Hepatocyte (in vitro differentiated cells): ENCODE measurements around the gene AHNAK. TPM values are rescaled to one million over a fixed set of nuclear protein-coding genes. Genes with fewer than 3 reads are reported as not detected.

Experiments
- DNase-seq: peaks from one replicate; pipeline ENCODE4 v3.0.0-alpha.2; 2016; ENCODE audit warnings: low spot score
- H2AFZ ChIP-seq: fragments of 200-600 bp; sonication (generic); 2 replicates; pipeline ENCODE4 v1.6.0; 2016; ENCODE audit warnings: antibody characterized with exemption, mild to moderate bottlenecking
- H3K27ac ChIP-seq: fragments of 200-600 bp; sonication (generic); 2 replicates; pipeline ENCODE4 v1.5.1; 2016; ENCODE audit warnings: mild to moderate bottlenecking
- H3K27me3 ChIP-seq: fragments of 200-600 bp; sonication (generic); 2 replicates; pipeline ENCODE4 v1.6.1; 2016
- H3K36me3 ChIP-seq: fragments of 200-600 bp; sonication (generic); replicated peaks from 2 replicates; pipeline ENCODE4 v1.5.1; 2016; ENCODE audit warnings: low read depth; ENCODE audit not compliant: insufficient read depth
- H3K4me1 ChIP-seq: fragments of 200-600 bp; sonication (generic); 2 replicates; pipeline ENCODE4 v1.5.1; 2016; ENCODE audit warnings: mild to moderate bottlenecking, moderate library complexity; ENCODE audit not compliant: insufficient read depth
- H3K4me2 ChIP-seq: fragments of 200-600 bp; sonication (generic); 2 replicates; pipeline ENCODE4 v1.6.0; 2016
- H3K4me3 ChIP-seq: fragments of 200-600 bp; sonication (generic); 2 replicates; pipeline ENCODE4 v1.5.1; 2016; ENCODE audit warnings: mild to moderate bottlenecking
- H3K79me2 ChIP-seq: fragments of 200-600 bp; sonication (generic); 2 replicates; pipeline ENCODE4 v1.6.0; 2017; ENCODE audit warnings: mild to moderate bottlenecking
- H3K9me2 ChIP-seq: fragments of 200-600 bp; sonication (generic); replicated peaks from 2 replicates; pipeline ENCODE4 v1.6.0; 2017; ENCODE audit warnings: mild to moderate bottlenecking; ENCODE audit not compliant: insufficient read depth
- H3K9me3 ChIP-seq: fragments of 200-600 bp; sonication (generic); 2 replicates; pipeline ENCODE4 v1.5.1; 2016; ENCODE audit warnings: low read depth, mild to moderate bottlenecking
- H4K20me1 ChIP-seq: fragments of 200-600 bp; sonication (generic); 2 replicates; pipeline ENCODE4 v1.6.0; 2016; ENCODE audit warnings: mild to moderate bottlenecking; ENCODE audit not compliant: insufficient read depth, poor library complexity, severe bottlenecking
- EZH2 ChIP-seq: fragments of 200-600 bp; sonication (generic); IDR thresholded peaks from 2 replicates; pipeline ENCODE4 v1.6.1; 2016; ENCODE audit warnings: antibody characterized with exemption, mild to moderate bottlenecking, borderline replicate concordance
- EZH2phosphoT487 ChIP-seq: fragments of 200-600 bp; sonication (generic); IDR thresholded peaks from one replicate; pipeline ENCODE4 v1.6.1; 2018; ENCODE audit warnings: antibody characterized with exemption, mild to moderate bottlenecking, low read depth, moderate library complexity; ENCODE audit not compliant: unreplicated experiment, severe bottlenecking
- WGBS: methylation state at CpG from one replicate; pipeline ENCODE4 v1.1.6; 2016; ENCODE audit warnings: low lambda C conversion rate; ENCODE audit errors: missing lambda C conversion rate; 5-methylcytosine and 5-hydroxymethylcytosine counted together
- polyA plus RNA-seq: library from polyadenylated mRNA; unstranded; fragments of >200 nt; fragmentation: Nextera tagmentation; extraction: Ambion mirVana; gene quantifications from 2 replicates; pipeline ENCODE4 v1.2.1, GENCODE V29; 2016
- total RNA-seq: library from RNA; depleted of rRNA; stranded (reverse); fragments of >200 nt; gene quantifications from 2 replicates; pipeline ENCODE4 v1.2.3, GENCODE V29; 2014
- TF ChIP-seq, protein P1 (sequence below): fragments of 200-600 bp; sonication (generic); IDR thresholded peaks from 2 replicates; pipeline ENCODE4 v1.5.1; 2016; ENCODE audit warnings: antibody characterized with exemption, mild to moderate bottlenecking; ENCODE audit not compliant: poor library complexity

AHNAK gene
- total and polyA plus RNA-seq, 2 experiments from 2014 or later = 47.6 to 237 TPM

DNA sequence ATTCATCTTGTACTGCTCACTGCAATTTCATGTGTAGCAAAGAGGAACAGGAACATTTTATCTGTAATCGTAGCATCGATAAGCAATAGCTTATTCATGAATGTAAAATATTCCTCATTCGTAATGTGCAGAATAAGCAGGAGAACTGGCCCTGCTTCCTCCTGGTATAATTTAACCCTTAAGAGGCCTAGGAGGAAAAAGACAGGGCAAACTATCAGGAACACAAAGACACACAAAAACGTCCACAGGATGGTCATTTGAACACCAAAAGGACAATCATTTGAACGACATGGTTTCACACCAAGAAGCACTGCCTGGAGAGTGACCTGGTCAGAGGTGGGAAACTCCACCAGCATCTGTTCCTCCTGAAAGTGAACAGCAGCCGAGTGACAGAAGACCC lies 63.9 kb downstream of the AHNAK start:
- Histone ChIP-seq H4K20me1 (no peaks in the 10 kb centered on the region), H2AFZ (no peak overlapping the region), H3K79me2 (no peaks in the 10 kb centered on the region), H3K27ac (no peak overlapping the region), H3K36me3 (no peaks in the 10 kb centered on the region), H3K4me1 (peaks cover 27% of the 10 kb centered on the region), H3K27me3 (no peaks in the 10 kb centered on the region), H3K9me3 (no peaks in the 10 kb centered on the region), H3K4me2 (no peak overlapping the region), H3K9me2 (no peaks in the 10 kb centered on the region), H3K4me3 (no peak overlapping the region)
- TF ChIP-seq, protein P1, sequence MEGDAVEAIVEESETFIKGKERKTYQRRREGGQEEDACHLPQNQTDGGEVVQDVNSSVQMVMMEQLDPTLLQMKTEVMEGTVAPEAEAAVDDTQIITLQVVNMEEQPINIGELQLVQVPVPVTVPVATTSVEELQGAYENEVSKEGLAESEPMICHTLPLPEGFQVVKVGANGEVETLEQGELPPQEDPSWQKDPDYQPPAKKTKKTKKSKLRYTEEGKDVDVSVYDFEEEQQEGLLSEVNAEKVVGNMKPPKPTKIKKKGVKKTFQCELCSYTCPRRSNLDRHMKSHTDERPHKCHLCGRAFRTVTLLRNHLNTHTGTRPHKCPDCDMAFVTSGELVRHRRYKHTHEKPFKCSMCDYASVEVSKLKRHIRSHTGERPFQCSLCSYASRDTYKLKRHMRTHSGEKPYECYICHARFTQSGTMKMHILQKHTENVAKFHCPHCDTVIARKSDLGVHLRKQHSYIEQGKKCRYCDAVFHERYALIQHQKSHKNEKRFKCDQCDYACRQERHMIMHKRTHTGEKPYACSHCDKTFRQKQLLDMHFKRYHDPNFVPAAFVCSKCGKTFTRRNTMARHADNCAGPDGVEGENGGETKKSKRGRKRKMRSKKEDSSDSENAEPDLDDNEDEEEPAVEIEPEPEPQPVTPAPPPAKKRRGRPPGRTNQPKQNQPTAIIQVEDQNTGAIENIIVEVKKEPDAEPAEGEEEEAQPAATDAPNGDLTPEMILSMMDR = no peak
- TF ChIP-seq EZH2phosphoT487 (no peak), EZH2 (no peak)
- no peak for DNase-seq
- WGBS = 76% methylated on average over 6 of the region's 6 CpGs

DNA sequence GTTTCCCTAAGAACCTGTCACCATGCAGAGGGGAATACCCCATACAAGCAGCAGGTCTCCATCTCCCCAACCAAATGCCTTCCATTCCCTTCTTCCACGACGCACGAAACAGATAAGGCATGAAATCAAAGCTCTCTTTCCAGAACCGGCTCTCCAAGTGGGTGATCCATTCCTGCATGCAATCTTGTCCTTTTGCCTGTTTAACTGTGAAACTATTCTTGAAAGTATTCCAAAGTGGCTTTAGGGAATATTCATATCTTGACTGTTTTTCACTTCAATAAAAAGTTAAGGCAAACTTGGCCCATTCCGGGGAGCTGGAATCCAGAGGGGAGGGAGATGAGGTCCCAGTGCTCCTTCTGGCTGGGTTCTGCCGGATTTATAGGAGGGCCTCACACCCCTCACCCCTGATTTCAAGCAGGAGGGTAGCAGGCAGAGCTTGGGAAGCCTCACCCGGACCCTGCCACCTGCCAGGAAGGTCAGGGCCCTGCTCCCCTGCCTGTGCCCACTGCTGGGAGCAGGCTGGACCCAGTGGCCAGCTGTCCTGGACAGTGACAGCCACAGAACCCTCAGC lies 66.9 kb downstream of the AHNAK start:
- Histone ChIP-seq H3K9me2 (no peaks in the 10 kb centered on the region), H3K79me2 (no peaks in the 10 kb centered on the region), H2AFZ (no peak overlapping the region), H3K4me1 (peaks cover 20% of the 10 kb centered on the region), H3K9me3 (no peaks in the 10 kb centered on the region), H3K4me3 (no peak overlapping the region), H3K27me3 (no peaks in the 10 kb centered on the region), H3K27ac (peak overlapping the region; percentile 88), H4K20me1 (no peaks in the 10 kb centered on the region), H3K36me3 (no peaks in the 10 kb centered on the region), H3K4me2 (peak overlapping the region; percentile 51)
- 47% methylated on average over 7 of the region's 7 CpGs for WGBS
- DNase-seq = no peak
- no peak for TF ChIP-seq EZH2
- TF ChIP-seq, protein P1 = no peak
- no peak for TF ChIP-seq EZH2phosphoT487

DNA sequence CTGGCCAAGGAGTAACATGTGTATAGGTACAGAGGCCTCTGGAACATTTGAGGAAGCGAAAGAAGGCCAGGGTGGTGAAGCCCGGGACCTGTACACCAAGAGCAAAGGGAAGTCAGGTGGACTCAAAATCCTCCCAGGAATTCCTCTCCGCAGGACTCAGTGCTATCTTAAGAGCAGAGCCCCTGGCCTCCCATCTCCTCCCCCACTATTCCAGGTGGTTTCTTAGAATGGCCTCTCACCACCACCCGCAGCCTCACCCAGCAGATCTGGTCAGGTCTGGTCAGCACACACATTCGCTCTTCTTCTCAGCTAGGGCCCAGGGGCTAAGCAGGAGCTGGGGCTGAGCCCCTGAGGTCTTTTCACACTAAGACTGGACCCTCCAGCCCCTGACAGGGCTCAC lies 68.7 kb downstream of the AHNAK start:
- TF ChIP-seq, protein P1 = no peak
- TF ChIP-seq EZH2 (no peak), EZH2phosphoT487 (no peak)
- Histone ChIP-seq H3K27me3 (no peaks in the 10 kb centered on the region), H3K9me2 (no peaks in the 10 kb centered on the region), H3K4me1 (peaks cover 20% of the 10 kb centered on the region), H4K20me1 (no peaks in the 10 kb centered on the region), H3K4me2 (no peak overlapping the region), H3K36me3 (no peaks in the 10 kb centered on the region), H2AFZ (no peak overlapping the region), H3K79me2 (no peaks in the 10 kb centered on the region), H3K9me3 (no peaks in the 10 kb centered on the region), H3K4me3 (no peak overlapping the region), H3K27ac (no peak overlapping the region)
- 75% methylated on average over 5 of the region's 5 CpGs for WGBS
- no peak for DNase-seq
